SH-SY5Y (cell line): ENCODE data around the gene MAP3K20.

Source experiments
- GATA2 ChIP-seq: IDR thresholded peaks from 2 replicates; pipeline ENCODE4 v1.6.1; 2011; ENCODE audit warnings: mild to moderate bottlenecking, low read depth, low read length
- GATA3 ChIP-seq: IDR thresholded peaks from 2 replicates; pipeline ENCODE4 v1.6.1; 2011; ENCODE audit warnings: low read depth, mild to moderate bottlenecking, low read length, moderate library complexity

DNA sequence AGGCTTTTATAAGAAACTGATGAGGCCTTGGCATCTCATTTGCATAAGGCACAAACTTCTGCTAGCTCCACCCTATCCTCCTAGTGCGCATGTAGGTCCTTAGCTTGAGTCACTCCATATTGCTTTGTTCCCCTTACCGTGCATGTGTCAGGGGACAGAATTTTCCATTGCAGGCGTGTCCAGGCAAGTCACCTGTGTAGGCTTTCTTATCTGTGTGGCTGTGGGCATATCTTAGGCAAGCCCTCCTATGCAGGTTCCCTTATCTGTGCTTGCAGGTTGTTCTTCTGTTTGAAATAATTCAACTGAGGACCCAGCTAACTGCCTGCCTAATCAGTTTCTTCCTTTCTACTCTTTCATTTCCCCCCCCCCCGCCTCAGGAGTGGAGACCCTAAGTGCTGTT is 215.8 kb downstream of the MAP3K20 start:
- TF ChIP-seq GATA2: no peak
- TF ChIP-seq GATA3: no peak
